ENCODE measurements around the gene C16orf96. TPM values are rescaled to one million over a fixed set of nuclear protein-coding genes. Genes with fewer than 3 reads are reported as not detected.
A peak's percentile ranks its signal among the peaks of the same experiment; 100 is the strongest.

The C16orf96 gene
- total and polyA plus RNA-seq, 2 of the 13 experiments (the other 11 are each of a cell fraction or from before 2014, with no cell fraction given): 0.03 TPM; not detected in 1

DNA sequence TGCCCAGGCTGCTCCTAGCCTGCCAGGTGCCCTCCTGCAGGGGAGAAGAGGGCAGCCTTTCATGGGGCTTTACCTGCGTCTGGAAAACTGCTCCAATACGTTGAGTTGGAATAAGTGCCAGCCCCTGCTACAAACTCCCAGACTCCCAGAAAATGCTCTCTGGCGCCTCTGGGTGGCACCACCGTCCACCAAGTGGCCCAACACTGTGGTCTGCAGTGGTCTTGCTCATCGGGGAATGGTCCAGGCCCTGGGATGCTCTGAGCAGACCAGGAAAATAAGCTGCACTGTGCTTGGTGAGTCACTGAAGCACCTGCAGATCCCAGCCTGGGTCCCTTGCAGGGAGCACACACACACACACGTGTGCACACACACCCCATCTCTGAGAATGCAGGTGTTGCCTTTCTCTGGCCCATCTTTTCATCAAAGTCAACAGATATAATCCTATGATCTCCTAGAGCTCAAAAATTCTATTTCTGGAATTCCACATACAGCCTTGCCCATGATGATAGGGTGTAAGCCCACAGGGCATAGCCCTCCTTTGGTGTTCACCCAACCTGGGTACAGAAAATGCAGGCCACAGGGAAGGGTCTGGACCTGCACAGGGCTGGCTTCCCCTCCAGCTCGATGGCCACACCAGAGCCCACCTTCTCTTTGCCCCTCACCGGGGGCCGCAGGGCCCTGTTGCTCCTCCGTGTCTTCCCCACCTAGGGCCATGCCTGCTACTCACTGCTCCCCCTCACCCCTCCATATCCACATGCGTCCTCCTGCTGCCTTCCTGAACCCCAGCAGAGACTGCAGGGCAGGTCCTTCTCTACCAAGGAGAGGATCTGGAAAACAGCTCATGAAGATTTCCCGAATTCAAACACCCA is 38.1 kb upstream of the C16orf96 start (continued):
- TF ChIP-seq, protein P1, sequence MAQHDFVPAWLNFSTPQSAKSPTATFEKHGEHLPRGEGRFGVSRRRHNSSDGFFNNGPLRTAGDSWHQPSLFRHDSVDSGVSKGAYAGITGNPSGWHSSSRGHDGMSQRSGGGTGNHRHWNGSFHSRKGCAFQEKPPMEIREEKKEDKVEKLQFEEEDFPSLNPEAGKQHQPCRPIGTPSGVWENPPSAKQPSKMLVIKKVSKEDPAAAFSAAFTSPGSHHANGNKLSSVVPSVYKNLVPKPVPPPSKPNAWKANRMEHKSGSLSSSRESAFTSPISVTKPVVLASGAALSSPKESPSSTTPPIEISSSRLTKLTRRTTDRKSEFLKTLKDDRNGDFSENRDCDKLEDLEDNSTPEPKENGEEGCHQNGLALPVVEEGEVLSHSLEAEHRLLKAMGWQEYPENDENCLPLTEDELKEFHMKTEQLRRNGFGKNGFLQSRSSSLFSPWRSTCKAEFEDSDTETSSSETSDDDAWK (CRISPR knock-in tag; IDR thresholded peaks at IDR 0.05): no peak
- 0 out of 2 replicates have a peak, but pooled peaks have one; percentile 15 for TF ChIP-seq POLR2G (IDR thresholded peaks at IDR 0.05; ENCODE audit: low read depth, low read length)
- peak; percentile 44 for TF ChIP-seq SMC3 (IDR thresholded peaks at IDR 0.05; ENCODE audit: low read length)
- no peak for TF ChIP-seq ZNF878 (CRISPR knock-in tag; IDR thresholded peaks at IDR 0.05)
- no peak for TF ChIP-seq EHMT2 (IDR thresholded peaks at IDR 0.05; ENCODE audit: borderline replicate concordance, low read depth, low read length)
- TF ChIP-seq ZNF44 (CRISPR knock-in tag; IDR thresholded peaks at IDR 0.05): no peak
- TF ChIP-seq HOXD1 (CRISPR knock-in tag; IDR thresholded peaks at IDR 0.05): no peak
- peak; percentile 26 for TF ChIP-seq TEAD3 (CRISPR knock-in tag; optimal IDR thresholded peaks at IDR 0.05; ENCODE audit: borderline replicate concordance)
- TF ChIP-seq IRX3 (CRISPR knock-in tag; IDR thresholded peaks at IDR 0.05; ENCODE audit: borderline replicate concordance, low read depth): no peak
- no peak for TF ChIP-seq KLF11 (CRISPR knock-in tag; IDR thresholded peaks at IDR 0.05)
- no peak for TF ChIP-seq CREB1 (IDR thresholded peaks at IDR 0.05)
- TF ChIP-seq CREB1 (CRISPR knock-in tag; IDR thresholded peaks at IDR 0.05): no peak
- TF ChIP-seq, protein P2, sequence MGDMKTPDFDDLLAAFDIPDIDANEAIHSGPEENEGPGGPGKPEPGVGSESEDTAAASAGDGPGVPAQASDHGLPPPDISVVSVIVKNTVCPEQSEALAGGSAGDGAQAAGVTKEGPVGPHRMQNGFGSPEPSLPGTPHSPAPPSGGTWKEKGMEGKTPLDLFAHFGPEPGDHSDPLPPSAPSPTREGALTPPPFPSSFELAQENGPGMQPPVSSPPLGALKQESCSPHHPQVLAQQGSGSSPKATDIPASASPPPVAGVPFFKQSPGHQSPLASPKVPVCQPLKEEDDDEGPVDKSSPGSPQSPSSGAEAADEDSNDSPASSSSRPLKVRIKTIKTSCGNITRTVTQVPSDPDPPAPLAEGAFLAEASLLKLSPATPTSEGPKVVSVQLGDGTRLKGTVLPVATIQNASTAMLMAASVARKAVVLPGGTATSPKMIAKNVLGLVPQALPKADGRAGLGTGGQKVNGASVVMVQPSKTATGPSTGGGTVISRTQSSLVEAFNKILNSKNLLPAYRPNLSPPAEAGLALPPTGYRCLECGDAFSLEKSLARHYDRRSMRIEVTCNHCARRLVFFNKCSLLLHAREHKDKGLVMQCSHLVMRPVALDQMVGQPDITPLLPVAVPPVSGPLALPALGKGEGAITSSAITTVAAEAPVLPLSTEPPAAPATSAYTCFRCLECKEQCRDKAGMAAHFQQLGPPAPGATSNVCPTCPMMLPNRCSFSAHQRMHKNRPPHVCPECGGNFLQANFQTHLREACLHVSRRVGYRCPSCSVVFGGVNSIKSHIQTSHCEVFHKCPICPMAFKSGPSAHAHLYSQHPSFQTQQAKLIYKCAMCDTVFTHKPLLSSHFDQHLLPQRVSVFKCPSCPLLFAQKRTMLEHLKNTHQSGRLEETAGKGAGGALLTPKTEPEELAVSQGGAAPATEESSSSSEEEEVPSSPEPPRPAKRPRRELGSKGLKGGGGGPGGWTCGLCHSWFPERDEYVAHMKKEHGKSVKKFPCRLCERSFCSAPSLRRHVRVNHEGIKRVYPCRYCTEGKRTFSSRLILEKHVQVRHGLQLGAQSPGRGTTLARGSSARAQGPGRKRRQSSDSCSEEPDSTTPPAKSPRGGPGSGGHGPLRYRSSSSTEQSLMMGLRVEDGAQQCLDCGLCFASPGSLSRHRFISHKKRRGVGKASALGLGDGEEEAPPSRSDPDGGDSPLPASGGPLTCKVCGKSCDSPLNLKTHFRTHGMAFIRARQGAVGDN (CRISPR knock-in tag; IDR thresholded peaks at IDR 0.05): peak; percentile 20; the same call in 1 of the 2 replicates
- 0 out of 2 replicates have a peak, but pooled peaks have one; percentile 30 for TF ChIP-seq ZBTB7B (CRISPR knock-in tag; IDR thresholded peaks at IDR 0.05)

Data from HepG2 (cell line).